VCaP (cell line): Measurements from ENCODE around the gene TSEN2.

Experiments used
- H3K27ac ChIP-seq: fragments of 450-650 bp; 2 replicates; pipeline ENCODE4 v1.5.1; 2017
- TF ChIP-seq, protein P1 (sequence below): fragments of 450-650 bp; conservative IDR thresholded peaks from 2 replicates; pipeline ENCODE4 v1.5.1; 2017; ENCODE audit warnings: mild to moderate bottlenecking, moderate library complexity

The TSEN2 gene

GRCh38 chr3:12440927-12441714, 43.2 kb upstream of the TSEN2 start:
- H3K27ac ChIP-seq: no peak overlapping the region
- TF ChIP-seq, protein P1, sequence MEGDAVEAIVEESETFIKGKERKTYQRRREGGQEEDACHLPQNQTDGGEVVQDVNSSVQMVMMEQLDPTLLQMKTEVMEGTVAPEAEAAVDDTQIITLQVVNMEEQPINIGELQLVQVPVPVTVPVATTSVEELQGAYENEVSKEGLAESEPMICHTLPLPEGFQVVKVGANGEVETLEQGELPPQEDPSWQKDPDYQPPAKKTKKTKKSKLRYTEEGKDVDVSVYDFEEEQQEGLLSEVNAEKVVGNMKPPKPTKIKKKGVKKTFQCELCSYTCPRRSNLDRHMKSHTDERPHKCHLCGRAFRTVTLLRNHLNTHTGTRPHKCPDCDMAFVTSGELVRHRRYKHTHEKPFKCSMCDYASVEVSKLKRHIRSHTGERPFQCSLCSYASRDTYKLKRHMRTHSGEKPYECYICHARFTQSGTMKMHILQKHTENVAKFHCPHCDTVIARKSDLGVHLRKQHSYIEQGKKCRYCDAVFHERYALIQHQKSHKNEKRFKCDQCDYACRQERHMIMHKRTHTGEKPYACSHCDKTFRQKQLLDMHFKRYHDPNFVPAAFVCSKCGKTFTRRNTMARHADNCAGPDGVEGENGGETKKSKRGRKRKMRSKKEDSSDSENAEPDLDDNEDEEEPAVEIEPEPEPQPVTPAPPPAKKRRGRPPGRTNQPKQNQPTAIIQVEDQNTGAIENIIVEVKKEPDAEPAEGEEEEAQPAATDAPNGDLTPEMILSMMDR: no peak

DNA sequence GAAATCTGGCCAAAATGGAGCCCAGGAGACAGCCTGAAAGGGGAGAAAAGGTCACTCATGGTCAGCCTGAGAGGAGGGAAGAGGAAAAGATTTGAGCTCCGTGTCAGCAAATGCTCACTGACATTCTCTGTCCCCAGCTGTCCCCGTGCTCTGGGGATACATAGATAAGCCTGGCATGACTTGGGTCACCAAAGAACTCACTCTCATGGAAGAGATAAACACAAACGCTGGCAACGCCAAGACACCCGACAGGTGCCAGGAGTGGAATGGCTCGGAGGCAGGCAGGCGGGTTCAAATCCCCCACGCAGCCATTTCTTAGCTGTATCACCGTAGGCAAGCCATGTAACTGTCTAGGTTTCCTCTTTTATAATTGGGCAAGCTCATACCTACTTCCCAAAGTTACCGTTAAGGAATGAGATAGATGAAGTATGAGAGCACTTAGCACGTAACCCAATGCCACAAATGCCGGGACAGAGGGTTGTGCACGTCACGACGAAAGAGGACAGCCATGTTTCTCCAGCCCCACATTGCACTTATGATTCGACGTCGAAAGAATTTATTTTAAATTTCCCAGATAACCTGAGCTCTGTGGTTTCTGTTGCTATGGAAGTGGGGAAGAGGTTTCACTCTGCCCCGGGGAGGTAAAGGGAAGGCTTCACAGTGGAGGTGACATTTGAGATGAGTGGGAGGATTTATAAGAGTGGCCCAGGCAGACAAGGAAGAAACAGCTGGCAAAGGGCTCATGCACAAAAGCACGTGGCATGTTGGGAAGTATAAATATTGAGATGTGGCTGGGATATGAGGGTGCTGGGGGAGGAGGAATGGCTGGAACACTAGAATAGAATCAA, 41.4 kb upstream of the TSEN2 start:
- no peak overlapping the region for H3K27ac ChIP-seq
- TF ChIP-seq, protein P1: no peak

- no peak overlapping the region for H3K27ac ChIP-seq
- TF ChIP-seq, protein P1: no peak
These were observed 40.3 kb upstream of the TSEN2 start for GRCh38 chr3:12443781-12444522.

DNA sequence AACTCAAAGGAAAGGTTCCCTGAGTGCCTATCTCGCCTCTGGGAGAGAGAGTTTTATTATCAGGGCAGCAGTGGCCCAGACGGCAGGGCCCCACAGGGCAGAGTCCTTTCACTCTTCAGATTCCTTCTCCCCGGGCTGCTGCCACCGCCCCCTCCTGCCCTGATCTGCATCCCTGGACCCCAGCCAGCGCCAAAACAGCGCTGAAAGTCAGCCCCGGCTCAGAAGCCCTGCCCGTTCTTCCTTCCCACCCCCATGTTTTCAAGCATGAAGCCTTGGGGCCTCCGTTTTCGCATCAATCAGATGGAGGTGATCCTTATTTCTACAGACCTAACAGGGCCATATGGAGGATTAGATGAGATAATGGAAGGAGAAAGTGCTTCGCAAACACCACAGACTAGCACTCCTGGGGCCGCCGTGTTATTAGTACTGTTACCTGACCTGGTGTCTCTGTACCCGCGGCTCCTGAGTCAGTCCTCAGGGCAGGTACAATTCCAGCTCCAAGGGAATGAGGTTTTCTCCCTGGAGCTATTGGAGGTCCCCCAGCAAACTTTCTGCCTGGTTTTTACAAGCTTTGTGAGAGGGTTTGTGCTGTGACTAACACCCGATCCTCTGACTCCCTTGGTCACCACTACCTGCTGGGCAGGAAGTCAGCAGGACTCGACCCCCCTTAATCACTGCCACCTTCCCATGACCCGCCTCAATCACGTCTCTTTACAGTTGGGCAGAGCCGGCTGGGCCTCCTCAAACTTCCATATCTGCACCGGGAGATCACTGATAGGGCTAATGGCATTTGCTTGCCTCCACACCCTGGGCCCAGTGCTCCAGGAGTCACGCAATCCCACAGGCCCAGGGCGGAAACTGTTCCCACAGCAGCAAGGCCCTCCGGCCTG, 39.5 kb upstream of the TSEN2 start:
- H3K27ac ChIP-seq: no peak overlapping the region
- TF ChIP-seq, protein P1: no peak

DNA sequence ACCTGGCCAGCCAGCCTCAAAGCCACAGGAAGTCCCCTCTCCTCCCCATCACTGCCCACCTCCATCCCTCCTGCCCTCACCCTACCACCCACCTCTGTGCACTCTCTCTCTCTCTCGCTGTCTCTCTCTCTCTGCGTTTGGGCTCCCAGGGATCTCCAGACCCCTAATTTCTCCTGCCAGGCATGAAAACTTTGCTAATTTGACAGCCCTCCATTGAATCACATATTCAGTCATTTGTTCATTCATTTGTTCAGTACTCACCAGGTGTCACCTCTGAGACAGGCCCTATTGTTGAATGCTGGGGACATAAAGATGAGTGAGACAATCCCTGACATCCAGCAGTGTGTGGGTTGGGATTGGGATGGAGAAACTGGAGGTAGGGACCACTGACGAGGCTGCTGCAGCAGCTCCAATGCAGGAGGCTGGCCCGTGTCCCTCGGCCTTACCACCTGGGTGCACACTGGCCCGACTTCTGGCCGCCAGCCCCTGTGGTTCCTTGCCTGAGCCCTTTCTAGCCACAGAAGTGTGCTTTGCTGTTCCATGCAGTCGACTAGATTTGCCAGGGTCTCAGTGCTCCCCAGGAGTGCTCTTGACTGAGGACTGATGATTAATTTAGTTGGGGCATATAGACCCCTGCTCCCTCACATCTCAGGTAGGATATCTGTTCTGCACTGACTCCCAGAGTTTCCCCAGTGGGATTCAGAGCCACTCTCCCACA, 38.6 kb upstream of the TSEN2 start:
- H3K27ac ChIP-seq: no peak overlapping the region

GRCh38 chr3:12446298-12446697, 38.0 kb upstream of the TSEN2 start:
- H3K27ac ChIP-seq: no peak overlapping the region
- TF ChIP-seq, protein P1: no peak

More for the DNA sequence above, 38.6 kb upstream of the TSEN2 start:
- TF ChIP-seq, protein P1: no peak
